Activated naive CD8-positive, alpha-beta T cell (primary cell): ENCODE measurements around the gene ILDR2.

ENCODE experiments used
- H3K27ac Mint-ChIP-seq: one replicate; pipeline ENCODE4 v1.8.0; 2021; ENCODE audit warnings: mixed read lengths
- H3K27me3 Mint-ChIP-seq: one replicate; pipeline ENCODE4 v1.8.0; 2021; ENCODE audit warnings: mixed read lengths
- H3K36me3 Mint-ChIP-seq: one replicate; pipeline ENCODE4 v1.8.0; 2021; ENCODE audit warnings: mixed read lengths
- H3K4me1 Mint-ChIP-seq: one replicate; pipeline ENCODE4 v1.8.0; 2021; ENCODE audit warnings: low read depth, mixed read lengths
- H3K4me3 Mint-ChIP-seq: one replicate; pipeline ENCODE4 v1.8.0; 2021; ENCODE audit warnings: mild to moderate bottlenecking, mixed read lengths
- H3K9me3 Mint-ChIP-seq: one replicate; pipeline ENCODE4 v1.8.0; 2021; ENCODE audit warnings: low read depth, mixed read lengths

ILDR2 gene

DNA sequence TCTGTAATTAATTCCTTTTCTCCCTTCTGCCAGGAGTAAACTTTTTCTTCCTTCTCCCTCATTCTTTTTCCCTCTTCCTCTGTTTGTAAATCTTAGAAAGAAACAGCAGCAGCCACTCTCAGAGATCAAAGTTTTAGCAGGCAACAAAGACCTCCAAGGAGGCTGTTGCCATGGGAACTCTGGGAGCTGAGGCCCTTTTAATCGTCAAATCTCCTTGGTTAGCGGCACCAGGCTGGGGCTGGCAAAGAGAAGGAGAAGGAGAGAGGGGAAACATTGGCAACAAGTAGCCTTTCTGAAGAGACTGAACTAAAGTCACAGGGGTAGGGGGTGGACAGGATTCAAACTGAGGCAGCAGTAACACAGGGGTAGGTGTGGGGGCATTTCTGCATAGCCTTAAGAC lies 25.2 kb downstream of the ILDR2 start:
- Mint-ChIP-seq H3K27me3 (peaks cover 22% of the 10 kb centered on the region), H3K4me1 (peaks cover 19% of the 10 kb centered on the region), H3K27ac (no peak overlapping the region), H3K4me3 (no peak overlapping the region), H3K36me3 (no peaks in the 10 kb centered on the region), H3K9me3 (no peaks in the 10 kb centered on the region)

DNA sequence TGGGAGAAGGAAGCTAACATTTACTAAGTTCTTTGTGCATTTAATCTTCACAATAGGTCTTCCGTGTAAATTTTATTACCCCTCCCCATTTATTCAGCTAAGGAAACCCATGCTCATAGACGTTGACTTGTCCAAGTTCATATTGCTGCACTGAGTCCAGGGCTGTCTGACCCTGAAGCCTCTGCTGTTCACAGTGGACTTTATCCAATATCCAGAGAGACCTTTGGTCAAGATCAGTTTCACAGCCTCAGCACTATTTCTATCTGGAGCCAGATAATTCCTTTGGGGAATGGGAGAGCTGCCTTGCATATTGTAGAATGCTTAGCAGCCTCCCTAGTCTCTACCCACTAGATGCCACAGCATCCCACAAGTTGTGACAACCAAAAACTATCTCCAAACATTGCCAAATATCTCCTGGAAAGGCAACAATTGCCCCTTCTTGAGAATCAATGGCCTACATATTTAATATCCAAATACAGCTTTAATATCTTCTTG lies 26.4 kb downstream of the ILDR2 start:
- H3K9me3 Mint-ChIP-seq: no peaks in the 10 kb centered on the region
- peaks cover 22% of the 10 kb centered on the region for H3K27me3 Mint-ChIP-seq
- peaks cover 32% of the 10 kb centered on the region for H3K4me1 Mint-ChIP-seq
- no peak overlapping the region for H3K4me3 Mint-ChIP-seq
- H3K27ac Mint-ChIP-seq: no peak overlapping the region
- no peaks in the 10 kb centered on the region for H3K36me3 Mint-ChIP-seq

DNA sequence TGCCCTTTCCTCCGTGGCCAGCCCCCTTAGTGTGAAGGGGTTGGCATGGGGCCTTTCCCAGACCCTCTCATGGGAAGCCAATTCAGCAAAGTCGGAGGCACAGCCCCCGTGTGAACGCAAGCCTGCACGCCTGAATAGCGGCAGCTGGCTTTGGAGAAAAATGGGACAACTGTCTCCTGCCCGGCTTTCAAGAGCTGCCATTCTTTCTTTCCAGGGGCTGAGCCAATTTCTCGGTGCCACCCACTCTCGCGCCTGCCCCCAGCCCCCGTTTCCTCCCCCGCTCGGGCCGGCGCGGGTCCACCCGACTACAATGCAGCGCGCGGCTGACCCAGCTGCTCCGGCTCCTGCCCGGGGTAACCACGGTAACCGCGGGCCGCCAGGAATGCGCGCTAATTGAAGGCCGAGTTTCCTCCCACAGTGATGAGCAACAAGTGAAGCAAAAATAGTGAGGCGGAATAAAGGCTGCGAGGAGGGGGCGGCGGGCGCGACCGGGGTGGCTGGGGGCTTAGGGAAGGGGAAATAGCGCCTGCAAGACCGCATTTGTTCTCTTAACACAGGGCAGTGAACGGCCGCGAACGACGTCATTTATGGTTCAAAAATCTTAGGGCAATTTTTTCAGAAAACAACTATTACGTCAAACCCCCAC lies 27.8 kb downstream of the ILDR2 start:
- H3K9me3 Mint-ChIP-seq: no peaks in the 10 kb centered on the region
- peaks cover 22% of the 10 kb centered on the region for H3K27me3 Mint-ChIP-seq
- peaks cover 39% of the 10 kb centered on the region for H3K4me1 Mint-ChIP-seq
- H3K27ac Mint-ChIP-seq: no peak overlapping the region
- no peaks in the 10 kb centered on the region for H3K36me3 Mint-ChIP-seq
- peak overlapping the region; percentile 17 for H3K4me3 Mint-ChIP-seq

DNA sequence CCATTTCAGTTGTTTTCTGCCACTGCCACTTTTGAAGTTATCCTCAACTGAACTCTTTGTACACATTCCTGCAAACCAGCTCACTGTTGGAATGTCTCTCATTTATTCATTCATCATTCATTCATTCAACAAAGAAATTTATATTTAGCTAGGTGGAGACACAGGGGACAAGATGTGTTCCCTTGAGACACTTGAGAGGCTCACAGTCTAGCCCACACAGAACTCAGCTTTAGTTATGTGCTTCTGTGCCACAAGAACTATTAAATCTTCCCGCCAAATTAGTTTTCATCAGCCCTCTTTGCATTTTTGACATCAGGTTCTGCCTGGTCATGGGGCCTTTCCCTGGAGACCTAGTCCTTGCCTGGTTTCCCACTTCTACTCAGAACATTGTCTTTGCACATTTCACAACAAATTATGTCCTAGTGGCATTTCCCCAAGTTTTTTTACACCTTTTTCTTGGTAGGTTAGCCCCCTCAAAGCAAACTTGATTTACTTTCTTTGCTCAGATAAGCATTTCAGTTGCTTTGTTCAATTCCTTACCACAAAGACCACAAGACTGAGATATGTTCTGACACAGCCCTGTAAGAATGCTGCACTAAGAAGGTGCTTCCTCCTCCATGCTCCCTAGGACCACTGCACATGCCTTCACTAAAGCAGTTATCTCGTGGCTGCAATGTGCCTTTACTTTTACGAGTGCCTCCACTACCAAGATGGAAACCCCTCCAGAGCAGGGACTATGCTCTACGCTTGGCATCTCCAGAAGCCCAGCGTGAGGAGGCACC lies 31.0 kb downstream of the ILDR2 start:
- Mint-ChIP-seq H3K4me3 (no peak overlapping the region), H3K9me3 (no peaks in the 10 kb centered on the region), H3K36me3 (no peaks in the 10 kb centered on the region), H3K4me1 (peaks cover 39% of the 10 kb centered on the region), H3K27ac (no peak overlapping the region), H3K27me3 (peaks cover 18% of the 10 kb centered on the region)

DNA sequence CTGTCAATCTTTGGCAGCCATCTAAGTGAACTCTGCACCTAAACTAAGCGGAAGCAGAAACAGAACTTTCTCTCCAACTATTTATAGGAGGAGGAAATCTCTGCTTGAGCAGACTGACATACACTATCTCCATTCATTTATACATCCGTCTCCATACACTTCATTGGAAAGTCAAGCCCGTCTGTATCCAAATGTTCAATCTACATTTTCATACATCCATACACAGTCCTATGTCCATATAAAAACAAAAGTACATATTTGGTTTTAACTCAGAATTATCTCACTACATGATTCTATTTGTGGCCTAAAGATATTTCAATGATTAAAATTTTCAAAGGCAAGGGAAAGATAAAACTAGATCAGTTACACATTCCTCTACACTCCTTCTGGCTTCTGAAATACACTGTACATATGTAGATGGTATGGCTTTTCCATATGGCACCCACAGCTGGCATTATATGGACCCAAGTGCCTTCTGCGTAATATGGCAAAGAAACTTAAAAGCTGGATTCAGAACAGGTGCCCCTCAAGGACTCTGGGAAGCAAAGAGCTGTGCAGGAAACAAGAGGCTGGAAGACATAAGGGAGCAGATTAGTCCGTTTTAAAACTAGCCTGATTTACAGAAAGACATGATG lies 35.5 kb downstream of the ILDR2 start:
- H3K27me3 Mint-ChIP-seq: peaks cover 8% of the 10 kb centered on the region
- H3K4me1 Mint-ChIP-seq: peaks cover 16% of the 10 kb centered on the region
- H3K36me3 Mint-ChIP-seq: no peaks in the 10 kb centered on the region
- H3K9me3 Mint-ChIP-seq: no peaks in the 10 kb centered on the region
- no peak overlapping the region for H3K27ac Mint-ChIP-seq
- no peak overlapping the region for H3K4me3 Mint-ChIP-seq

DNA sequence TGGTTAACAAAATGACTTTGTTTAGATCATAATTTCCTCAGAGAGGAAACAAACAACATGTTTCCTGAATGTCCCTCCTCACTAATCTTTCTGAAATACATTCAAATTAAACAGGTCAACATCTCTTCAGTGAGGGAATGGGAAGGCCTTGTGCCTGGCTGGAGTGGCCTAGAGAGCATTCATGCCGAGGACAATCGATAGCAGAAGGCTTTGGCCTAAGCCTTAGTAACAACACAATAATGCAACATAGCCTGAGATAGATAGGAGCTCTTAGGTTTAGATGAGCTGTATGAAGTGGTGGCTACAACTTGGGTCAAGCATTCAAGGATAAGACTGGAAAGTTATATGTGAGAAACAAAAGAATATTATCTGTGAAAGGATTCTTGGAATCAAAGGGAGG lies 37.4 kb downstream of the ILDR2 start:
- H3K9me3 Mint-ChIP-seq: no peaks in the 10 kb centered on the region
- H3K4me3 Mint-ChIP-seq: no peak overlapping the region
- peaks cover 2% of the 10 kb centered on the region for H3K4me1 Mint-ChIP-seq
- no peak overlapping the region for H3K27ac Mint-ChIP-seq
- H3K27me3 Mint-ChIP-seq: peaks cover 12% of the 10 kb centered on the region
- H3K36me3 Mint-ChIP-seq: no peaks in the 10 kb centered on the region

DNA sequence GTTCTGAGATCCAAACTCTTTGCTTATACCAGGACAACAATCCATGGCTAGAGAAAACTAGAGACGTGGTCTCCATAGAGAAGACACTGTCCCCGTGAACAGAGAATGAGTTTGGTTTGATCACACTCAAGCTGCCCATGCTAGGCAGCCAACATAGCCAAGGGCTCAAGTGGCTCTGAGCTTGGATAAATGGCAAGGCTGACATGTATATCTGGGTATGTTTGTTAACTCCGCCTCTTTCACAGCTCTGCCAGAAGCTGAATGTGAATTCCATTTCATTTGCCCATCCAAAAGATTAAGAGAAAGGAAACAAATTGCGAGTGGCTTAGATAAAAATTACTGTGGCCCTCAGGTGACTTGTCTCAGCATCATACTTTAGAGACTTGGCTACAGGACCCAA lies 38.0 kb downstream of the ILDR2 start:
- Mint-ChIP-seq H3K27me3 (peaks cover 12% of the 10 kb centered on the region), H3K4me3 (no peak overlapping the region), H3K4me1 (no peaks in the 10 kb centered on the region), H3K36me3 (no peaks in the 10 kb centered on the region), H3K9me3 (no peaks in the 10 kb centered on the region), H3K27ac (no peak overlapping the region)

DNA sequence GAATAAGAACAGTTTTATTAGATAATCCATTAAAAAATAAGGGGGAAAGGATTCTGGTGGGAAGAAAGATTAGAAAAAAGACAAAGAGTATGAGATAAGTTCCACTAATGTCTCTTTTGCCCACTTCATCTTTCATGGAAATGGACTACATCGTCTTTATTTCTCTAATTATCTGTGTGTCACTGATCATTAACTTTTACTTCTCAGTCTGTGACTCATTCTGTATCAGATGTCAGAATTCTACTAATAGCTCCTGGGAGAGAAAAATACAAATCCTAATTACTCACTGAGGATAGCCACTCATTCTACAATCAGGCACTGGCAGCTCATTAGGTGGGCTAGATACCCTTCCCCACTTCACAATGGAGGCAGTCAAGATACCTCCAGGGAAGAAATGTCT lies 41.7 kb downstream of the ILDR2 start:
- Mint-ChIP-seq H3K27me3 (peaks cover 13% of the 10 kb centered on the region), H3K4me1 (no peaks in the 10 kb centered on the region), H3K36me3 (no peaks in the 10 kb centered on the region), H3K9me3 (no peaks in the 10 kb centered on the region), H3K4me3 (no peak overlapping the region), H3K27ac (no peak overlapping the region)

DNA sequence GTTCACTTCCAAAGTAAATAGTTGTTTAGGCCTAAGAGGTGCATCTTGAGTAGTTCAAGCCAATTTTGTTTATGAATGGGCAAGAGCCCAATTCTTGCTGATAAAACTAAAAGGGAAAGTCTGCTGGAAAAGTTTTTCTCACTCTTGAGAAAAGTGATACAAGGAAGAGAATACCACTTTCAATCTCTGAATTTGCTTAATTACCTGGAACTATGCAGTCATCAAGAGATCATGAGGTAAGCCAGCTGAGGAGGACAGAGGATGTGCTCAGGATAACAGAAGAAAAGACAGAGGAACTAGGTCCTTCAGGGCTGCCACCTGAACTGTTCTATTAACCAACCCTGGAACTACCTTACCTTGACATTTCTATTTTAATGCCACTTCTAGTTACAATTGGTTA lies 42.2 kb downstream of the ILDR2 start:
- no peaks in the 10 kb centered on the region for H3K9me3 Mint-ChIP-seq
- no peaks in the 10 kb centered on the region for H3K4me1 Mint-ChIP-seq
- no peak overlapping the region for H3K27ac Mint-ChIP-seq
- H3K4me3 Mint-ChIP-seq: no peak overlapping the region
- no peaks in the 10 kb centered on the region for H3K36me3 Mint-ChIP-seq
- peaks cover 12% of the 10 kb centered on the region for H3K27me3 Mint-ChIP-seq

DNA sequence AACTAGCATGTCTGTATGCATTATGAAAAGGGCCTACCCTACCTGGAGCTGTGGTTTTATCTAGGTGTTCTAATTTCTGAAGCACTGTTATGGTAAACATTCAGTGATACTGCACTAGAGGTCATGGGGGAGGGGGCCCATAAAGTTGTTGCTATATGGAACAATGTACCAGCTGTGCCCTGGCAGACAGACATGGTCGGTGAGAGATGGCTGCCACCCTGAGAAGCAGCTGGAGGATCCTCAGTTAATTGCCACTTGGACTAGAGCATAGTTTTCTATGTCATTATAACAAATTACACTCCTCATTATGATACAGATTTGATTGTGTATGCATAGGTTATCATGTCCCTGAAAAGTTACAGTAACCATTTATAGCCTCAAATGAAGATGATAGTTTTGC lies 45.4 kb downstream of the ILDR2 start:
- no peaks in the 10 kb centered on the region for H3K9me3 Mint-ChIP-seq
- no peak overlapping the region for H3K4me3 Mint-ChIP-seq
- H3K36me3 Mint-ChIP-seq: no peaks in the 10 kb centered on the region
- peaks cover 7% of the 10 kb centered on the region for H3K27me3 Mint-ChIP-seq
- no peak overlapping the region for H3K27ac Mint-ChIP-seq
- no peaks in the 10 kb centered on the region for H3K4me1 Mint-ChIP-seq

DNA sequence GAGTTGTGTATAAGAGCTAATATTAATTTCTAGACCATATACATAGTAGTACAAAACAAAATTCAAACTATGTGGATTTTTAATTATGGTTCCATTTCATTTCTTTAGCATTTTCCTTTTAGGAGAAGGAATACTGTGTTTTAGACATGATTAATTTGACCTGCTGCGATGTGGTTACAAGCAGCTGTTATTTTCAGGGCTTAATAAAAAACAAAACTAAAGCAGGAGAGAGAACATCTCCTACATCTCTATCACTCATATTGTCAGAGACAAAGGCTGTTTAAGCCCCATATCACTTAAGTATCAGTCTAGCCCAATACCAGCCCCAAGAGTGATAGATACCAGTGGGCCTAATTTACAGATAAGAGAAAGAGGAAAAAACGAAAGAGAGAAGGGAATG lies 47.6 kb downstream of the ILDR2 start:
- peaks cover 3% of the 10 kb centered on the region for H3K27me3 Mint-ChIP-seq
- H3K9me3 Mint-ChIP-seq: no peaks in the 10 kb centered on the region
- H3K27ac Mint-ChIP-seq: no peak overlapping the region
- no peaks in the 10 kb centered on the region for H3K4me1 Mint-ChIP-seq
- H3K36me3 Mint-ChIP-seq: no peaks in the 10 kb centered on the region
- H3K4me3 Mint-ChIP-seq: no peak overlapping the region

DNA sequence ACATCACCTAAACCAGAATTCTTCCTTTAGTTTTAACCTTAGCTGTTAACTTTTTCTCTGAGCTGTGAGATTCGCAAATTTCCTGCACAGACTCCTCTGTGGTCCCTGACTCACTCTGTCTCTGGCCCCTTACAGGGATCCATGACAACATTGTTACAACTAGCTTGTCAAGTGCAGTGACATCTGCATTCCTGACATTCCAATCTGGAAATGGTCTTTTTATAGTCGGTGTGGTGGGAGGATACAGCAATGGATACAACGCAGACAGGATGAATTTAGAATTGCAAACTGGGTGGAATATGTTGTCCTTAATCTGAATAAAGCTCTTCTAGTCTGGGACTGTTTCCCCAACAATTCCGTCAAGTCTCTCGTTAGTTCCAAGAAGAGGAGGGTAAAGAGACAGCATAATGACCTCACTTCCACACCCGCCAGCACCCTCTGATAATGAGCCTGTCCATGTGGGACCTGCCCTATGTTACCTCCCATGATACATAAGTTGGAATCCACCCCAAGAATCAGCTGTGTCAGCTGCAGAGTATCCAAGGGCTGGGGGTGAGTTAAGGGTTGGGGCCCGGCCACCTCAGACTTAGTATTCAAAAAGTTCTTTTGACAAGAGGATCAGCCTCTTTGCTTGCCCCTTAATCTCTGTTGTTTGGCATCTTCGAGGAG lies 49.4 kb downstream of the ILDR2 start:
- peaks cover 11% of the 10 kb centered on the region for H3K27me3 Mint-ChIP-seq
- no peak overlapping the region for H3K4me3 Mint-ChIP-seq
- no peak overlapping the region for H3K27ac Mint-ChIP-seq

DNA sequence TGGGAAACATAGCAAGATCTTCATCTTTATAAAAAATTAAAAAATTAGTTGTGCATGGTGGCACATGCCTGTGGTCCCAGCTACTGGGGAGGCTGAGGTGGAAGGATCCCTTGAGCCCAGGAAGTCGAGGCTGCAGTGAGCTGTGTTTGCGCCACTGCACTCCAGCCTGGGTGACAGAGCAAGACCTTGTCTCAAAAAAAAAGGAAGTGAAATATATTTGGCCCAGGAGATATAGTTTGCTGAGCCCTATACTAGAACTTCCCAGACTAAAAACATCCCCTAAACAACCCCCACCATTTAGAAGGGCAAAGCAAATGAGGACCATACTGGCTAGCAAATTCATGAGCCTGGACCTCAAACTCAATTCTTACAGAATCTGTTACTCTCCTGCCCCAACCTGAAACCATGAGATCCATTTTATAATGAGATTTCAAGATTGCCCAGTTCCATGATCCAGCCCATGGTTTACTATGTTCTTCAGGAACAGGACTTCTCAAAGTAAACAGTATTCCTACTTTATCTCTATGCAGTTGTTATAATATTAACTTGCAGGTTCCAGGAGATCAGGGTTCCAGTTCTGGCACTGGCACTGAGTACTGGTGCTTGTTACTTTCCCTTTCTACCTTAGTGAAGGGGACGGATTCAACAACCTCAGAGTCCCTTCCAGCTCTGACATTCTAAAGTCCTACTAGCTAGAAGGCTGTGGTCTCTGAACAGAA lies 50.4 kb downstream of the ILDR2 start:
- H3K9me3 Mint-ChIP-seq: no peaks in the 10 kb centered on the region
- H3K4me3 Mint-ChIP-seq: no peak overlapping the region
- no peak overlapping the region for H3K27ac Mint-ChIP-seq
- peaks cover 1% of the 10 kb centered on the region for H3K4me1 Mint-ChIP-seq
- no peaks in the 10 kb centered on the region for H3K36me3 Mint-ChIP-seq
- H3K27me3 Mint-ChIP-seq: peaks cover 10% of the 10 kb centered on the region

More for the DNA sequence above, 49.4 kb downstream of the ILDR2 start:
- H3K9me3 Mint-ChIP-seq: no peaks in the 10 kb centered on the region
- no peaks in the 10 kb centered on the region for H3K36me3 Mint-ChIP-seq
- H3K4me1 Mint-ChIP-seq: no peaks in the 10 kb centered on the region

DNA sequence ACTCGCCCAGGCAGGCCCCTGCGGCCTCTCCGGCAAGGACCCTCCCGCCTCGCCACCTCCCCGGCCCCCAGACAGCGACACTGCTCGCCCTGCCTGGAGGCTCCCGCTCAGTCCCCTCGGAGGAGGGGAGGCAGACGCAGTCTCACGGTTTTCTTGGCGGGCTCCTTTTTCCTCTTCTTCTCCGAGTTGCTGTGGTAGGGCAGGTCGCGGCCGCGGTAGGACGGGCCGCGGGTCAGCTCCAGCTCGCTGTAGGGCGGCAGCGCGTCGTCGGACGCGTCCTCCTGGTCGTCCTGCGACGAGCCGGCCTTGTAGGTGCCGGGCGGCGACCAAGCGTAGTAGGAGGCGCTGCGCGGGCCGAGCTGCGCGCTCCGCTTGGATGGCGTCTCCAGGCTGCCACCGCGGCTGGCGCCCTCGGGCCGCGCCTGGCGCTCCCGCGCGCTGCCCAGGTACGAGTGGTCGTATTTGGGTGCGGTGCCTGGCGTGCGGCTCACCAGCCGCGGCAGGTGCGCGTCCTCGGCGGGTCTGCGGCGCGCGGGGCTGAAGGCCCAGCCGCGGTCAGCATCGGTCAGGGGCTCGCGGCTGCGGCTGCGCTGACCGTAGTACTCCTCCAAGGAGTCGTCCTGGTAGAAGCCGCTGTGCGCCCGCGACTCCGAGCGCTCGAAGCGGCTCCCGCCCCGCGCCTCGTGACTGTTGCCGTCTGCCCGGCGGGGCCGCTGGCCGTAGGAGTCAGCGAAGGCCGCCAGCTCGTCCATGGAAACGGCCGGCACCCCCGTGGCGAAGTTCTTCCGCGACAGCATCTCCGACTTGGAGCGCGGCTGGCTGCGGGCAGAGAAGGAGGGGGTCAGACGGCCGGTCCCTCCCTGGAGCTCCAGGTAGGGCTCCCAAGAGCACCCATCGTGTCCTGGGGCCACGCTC lies 54.5 kb downstream of the ILDR2 start:
- no peak overlapping the region for H3K27ac Mint-ChIP-seq
- H3K9me3 Mint-ChIP-seq: no peaks in the 10 kb centered on the region
- H3K36me3 Mint-ChIP-seq: no peaks in the 10 kb centered on the region
- H3K4me1 Mint-ChIP-seq: peaks cover 2% of the 10 kb centered on the region
- peaks cover 19% of the 10 kb centered on the region for H3K27me3 Mint-ChIP-seq
- peak overlapping the region; percentile 30 for H3K4me3 Mint-ChIP-seq
